ENCODE measurements around the gene SRPK2.

DNA sequence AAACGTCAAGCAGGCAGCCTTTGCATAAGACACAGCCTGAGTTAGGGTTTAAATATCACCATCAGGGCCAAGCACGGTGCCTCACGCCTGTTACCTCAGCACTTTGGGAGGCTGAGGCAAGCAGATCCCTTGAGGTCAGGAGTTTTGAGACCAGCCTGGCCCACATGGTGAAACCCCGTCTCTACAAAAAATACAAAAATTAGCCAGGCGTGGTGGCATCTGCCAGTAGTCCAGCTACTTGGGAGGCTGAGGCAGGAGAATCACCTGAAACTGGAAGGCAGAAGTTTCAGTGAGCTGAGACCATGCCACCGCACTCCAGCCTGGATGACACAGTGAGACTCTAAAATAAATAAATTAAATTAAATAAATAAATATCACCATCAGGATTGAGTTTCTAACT lies 33.0 kb downstream of the SRPK2 start:
- TF ChIP-seq POLR2A (IDR thresholded peaks at IDR 0.05; ENCODE audit: low read depth, low read length) (no peak), TAF1 (IDR thresholded peaks at IDR 0.05; ENCODE audit: borderline replicate concordance, low read depth, low read length) (no peak)

All from GM12892 (cell line).